HUES6 (cell line): ENCODE results near the gene MYL1.

ENCODE experiments used
- H3K27ac ChIP-seq: 2 replicates; pipeline ENCODE4 v1.7.0; 2013; ENCODE audit warnings: low read depth, mild to moderate bottlenecking, low read length, inconsistent platforms
- H3K27me3 ChIP-seq: 2 replicates; pipeline ENCODE4 v1.6.1; 2013; ENCODE audit warnings: low read length; ENCODE audit not compliant: control insufficient read depth, insufficient read depth
- H3K36me3 ChIP-seq: 2 replicates; pipeline ENCODE4 v1.6.1; 2013; ENCODE audit warnings: low read length; ENCODE audit not compliant: control insufficient read depth, insufficient read depth
- H3K4me1 ChIP-seq: 2 replicates; pipeline ENCODE4 v1.6.1; 2013; ENCODE audit warnings: low read length; ENCODE audit not compliant: control insufficient read depth, insufficient read depth
- H3K4me3 ChIP-seq: 2 replicates; pipeline ENCODE4 v1.5.1; 2013; ENCODE audit warnings: low read depth, low read length
- H3K9ac ChIP-seq: one replicate; pipeline ENCODE4 v1.6.1; 2013; ENCODE audit warnings: mild to moderate bottlenecking, low read length
- H3K9me3 ChIP-seq: 2 replicates; pipeline ENCODE4 v1.6.1; 2013; ENCODE audit warnings: low read depth, low read length; ENCODE audit not compliant: control insufficient read depth, insufficient read depth

MYL1 gene

DNA sequence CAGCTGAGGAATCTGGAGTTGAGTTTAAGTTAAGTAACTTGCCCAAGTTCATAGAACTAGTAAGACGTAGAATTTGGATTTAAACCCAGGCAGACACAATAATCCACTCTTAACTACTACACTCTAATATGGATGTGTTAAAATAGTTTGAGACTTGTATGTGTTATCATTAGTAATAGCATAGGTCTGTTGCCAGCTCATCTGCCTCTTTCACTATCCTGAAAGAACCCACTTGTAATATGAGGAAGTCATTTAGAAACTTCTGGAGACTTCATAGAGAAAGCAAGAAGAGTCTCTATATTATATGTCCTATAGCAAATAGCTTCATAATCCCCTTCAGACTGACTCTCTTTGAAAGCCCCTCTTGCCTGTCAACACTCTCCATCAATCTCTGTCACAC, 46.7 kb downstream of the MYL1 start:
- H3K9ac ChIP-seq = no peak overlapping the region
- no peaks in the 10 kb centered on the region for H3K4me1 ChIP-seq
- no peaks in the 10 kb centered on the region for H3K36me3 ChIP-seq
- H3K27me3 ChIP-seq = no peaks in the 10 kb centered on the region
- no peaks in the 10 kb centered on the region for H3K9me3 ChIP-seq
- H3K4me3 ChIP-seq = no peak overlapping the region
- H3K27ac ChIP-seq = no peak overlapping the region

DNA sequence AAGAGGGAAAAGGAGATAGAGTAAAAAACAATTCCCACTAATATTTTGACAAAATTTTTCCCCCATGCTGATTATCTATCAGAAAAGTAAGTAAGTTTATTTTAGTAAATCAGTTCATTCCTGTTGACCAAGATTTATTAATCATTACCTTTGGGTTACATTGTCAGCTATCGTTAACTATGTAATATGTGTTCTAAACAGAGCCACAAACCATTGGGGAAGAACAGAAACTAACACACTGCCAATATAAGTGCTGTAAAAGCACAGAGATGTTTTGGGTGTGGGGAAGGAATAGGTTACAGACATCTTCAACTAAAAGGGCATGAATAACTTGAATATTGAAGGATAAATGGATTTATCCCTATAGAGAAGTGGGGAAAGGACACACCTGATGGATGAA, 47.3 kb downstream of the MYL1 start:
- H3K9ac ChIP-seq = no peak overlapping the region
- H3K27ac ChIP-seq = no peak overlapping the region
- H3K27me3 ChIP-seq = no peaks in the 10 kb centered on the region
- H3K4me1 ChIP-seq = no peaks in the 10 kb centered on the region
- no peak overlapping the region for H3K4me3 ChIP-seq
- H3K36me3 ChIP-seq = no peaks in the 10 kb centered on the region
- no peaks in the 10 kb centered on the region for H3K9me3 ChIP-seq

DNA sequence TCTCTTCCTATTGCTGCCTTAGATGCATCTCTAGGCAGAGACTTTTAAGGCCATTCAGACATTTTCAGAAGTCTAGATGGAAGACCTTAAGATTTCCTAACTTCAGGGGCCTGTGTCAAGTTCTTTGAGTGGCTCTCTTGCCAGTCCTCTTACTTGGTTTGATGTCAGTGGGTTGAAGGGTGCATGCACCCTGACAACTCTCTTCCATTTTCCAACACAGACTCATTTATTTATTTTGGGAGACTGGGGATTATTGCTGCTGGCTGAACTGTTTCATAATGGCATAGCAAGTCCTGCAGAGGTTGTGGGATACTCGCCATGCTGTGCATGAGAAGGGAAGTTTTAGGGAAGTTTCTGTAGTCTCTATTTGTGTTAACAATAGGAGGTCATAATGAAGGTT, 50.7 kb downstream of the MYL1 start:
- no peak overlapping the region for H3K27ac ChIP-seq
- H3K36me3 ChIP-seq = no peaks in the 10 kb centered on the region
- H3K4me1 ChIP-seq = no peaks in the 10 kb centered on the region
- no peak overlapping the region for H3K4me3 ChIP-seq
- no peak overlapping the region for H3K9ac ChIP-seq
- H3K27me3 ChIP-seq = no peaks in the 10 kb centered on the region
- H3K9me3 ChIP-seq = no peaks in the 10 kb centered on the region

DNA sequence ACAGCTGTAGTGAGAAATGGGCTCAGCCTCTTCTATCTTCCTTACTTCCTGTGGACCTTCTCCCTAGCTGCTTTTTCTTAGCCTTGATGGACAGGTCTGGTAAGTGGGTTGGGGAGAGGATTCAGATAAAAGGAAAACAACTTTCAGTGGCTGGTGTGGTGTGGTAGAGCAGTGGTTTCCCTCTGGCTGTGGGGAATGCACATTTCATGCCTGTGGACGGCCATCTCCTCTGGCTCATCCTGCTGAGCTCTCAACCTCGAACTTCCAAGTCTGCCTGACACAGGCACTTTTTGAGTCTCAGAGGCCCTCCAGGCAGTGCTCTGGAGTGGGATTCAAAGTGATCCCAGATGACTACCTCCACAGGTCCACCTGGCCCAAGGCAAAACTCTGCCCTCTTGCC, 51.1 kb downstream of the MYL1 start:
- Histone ChIP-seq H3K9me3 (no peaks in the 10 kb centered on the region), H3K9ac (no peak overlapping the region), H3K4me1 (no peaks in the 10 kb centered on the region), H3K27me3 (no peaks in the 10 kb centered on the region), H3K4me3 (no peak overlapping the region), H3K36me3 (no peaks in the 10 kb centered on the region), H3K27ac (no peak overlapping the region)

DNA sequence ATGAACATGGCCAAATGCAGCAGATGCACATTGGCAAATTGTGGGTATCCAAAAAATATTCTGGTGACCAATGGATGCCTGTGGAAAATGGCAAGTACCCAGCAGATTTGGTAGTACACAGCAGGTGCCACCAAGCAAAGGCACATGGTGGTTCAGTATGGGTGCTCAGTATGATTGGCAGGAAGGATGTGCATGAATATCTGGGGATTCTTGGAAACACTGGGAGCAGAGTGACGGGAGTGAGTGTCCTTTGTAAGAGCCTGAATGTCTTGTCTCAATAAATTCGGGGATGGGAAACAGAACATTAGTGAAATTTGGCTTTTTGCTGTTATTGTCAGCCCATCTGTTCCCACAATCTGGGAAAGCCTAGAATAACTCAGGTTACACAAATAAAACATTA, 52.9 kb downstream of the MYL1 start:
- no peak overlapping the region for H3K9ac ChIP-seq
- no peak overlapping the region for H3K27ac ChIP-seq
- no peaks in the 10 kb centered on the region for H3K36me3 ChIP-seq
- no peaks in the 10 kb centered on the region for H3K27me3 ChIP-seq
- H3K4me3 ChIP-seq = no peak overlapping the region
- H3K9me3 ChIP-seq = no peaks in the 10 kb centered on the region
- H3K4me1 ChIP-seq = no peaks in the 10 kb centered on the region

DNA sequence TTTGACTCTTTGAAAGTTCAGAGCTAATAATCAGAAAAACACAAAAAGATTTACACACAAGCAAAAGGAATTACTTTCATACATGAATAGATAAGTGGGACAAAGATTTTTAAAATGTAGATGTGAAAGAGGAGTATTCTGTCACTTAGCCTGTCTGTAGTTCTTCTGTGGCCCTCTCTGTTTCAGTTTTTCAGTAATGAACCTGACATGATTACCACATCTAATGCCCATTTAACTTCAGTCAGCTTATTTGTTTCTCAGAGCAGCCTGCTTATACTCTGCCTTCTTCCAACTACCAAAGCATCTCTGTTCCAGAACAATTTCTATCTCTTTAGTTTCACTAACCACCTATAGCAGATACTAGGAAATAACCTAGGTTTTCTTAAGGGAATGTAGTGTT, 55.3 kb downstream of the MYL1 start:
- Histone ChIP-seq H3K9me3 (no peaks in the 10 kb centered on the region), H3K4me3 (no peak overlapping the region), H3K27me3 (no peaks in the 10 kb centered on the region)

DNA sequence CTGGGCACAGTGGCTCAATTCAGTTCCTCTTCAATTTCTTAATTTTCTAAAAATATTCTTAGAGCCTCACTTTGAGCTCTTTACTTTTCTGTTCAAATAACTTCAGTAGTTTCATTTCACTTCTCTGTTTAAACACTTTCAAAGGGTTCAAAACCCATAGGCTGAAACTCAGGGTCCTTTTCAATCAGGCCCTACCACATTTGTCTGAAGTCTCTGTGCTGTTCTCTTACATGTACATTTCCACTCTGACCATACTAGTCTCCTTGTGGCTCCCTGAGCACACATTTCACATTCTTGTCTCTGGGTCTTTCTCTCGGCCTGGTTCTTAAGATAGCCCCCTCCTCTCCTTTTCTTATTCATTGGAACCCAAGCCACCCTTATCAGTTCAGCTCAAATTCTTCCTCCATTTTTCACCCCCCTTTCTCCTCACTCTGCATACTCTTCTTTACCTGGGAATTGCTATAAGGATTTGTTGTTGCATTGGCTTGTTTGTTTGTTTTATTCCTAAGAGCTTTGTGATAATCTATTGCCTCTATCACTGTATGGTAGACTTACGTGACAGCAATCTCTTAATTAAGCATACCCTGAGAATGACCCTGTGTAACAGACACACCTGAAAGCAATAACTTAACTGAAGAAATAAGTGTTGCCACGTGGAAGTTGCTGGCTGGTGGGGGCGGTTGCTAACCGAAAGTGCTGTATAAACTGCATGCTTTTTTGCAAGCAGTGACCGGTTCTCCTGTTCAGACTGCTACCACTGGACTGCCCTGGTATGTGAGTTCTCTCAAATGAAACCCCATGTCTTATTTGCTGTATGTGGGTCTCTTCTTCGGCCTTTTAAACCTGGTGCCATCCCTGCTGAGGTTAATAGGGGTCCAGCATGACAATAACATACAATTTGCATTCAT, 62.0 kb downstream of the MYL1 start:
- Histone ChIP-seq H3K4me1 (no peaks in the 10 kb centered on the region), H3K27ac (no peak overlapping the region), H3K9me3 (no peaks in the 10 kb centered on the region), H3K9ac (no peak overlapping the region), H3K36me3 (no peaks in the 10 kb centered on the region), H3K4me3 (no peak overlapping the region), H3K27me3 (no peaks in the 10 kb centered on the region)

More for the DNA sequence above, 55.3 kb downstream of the MYL1 start:
- no peaks in the 10 kb centered on the region for H3K36me3 ChIP-seq
- H3K4me1 ChIP-seq = no peaks in the 10 kb centered on the region
- no peak overlapping the region for H3K27ac ChIP-seq
- no peak overlapping the region for H3K9ac ChIP-seq

DNA sequence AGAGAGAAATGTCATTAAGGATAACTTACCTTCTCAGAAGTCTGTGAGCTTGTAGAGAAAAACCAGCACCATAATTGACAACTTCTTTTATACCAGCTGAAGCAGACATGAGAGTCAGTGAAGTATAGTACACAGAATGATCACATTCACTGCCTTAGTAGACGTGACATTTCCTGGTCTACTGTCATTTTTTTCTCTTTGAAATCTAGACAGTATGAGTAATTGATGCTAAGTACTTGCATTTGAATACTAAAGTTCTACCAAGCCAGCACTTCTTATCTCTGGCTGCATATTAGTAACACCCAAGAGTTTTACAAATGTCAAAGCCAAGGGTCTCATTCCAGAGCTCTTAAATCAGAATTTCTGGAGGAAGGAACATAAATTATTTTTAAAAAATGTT, 64.4 kb downstream of the MYL1 start:
- H3K36me3 ChIP-seq = no peaks in the 10 kb centered on the region
- H3K9ac ChIP-seq = no peak overlapping the region
- no peaks in the 10 kb centered on the region for H3K4me1 ChIP-seq
- peaks cover 10% of the 10 kb centered on the region for H3K9me3 ChIP-seq
- no peaks in the 10 kb centered on the region for H3K27me3 ChIP-seq
- H3K4me3 ChIP-seq = no peak overlapping the region
- no peak overlapping the region for H3K27ac ChIP-seq
